GM23248 (cell line): ENCODE results near the gene GPD1L. TPM values are rescaled to one million over a fixed set of nuclear protein-coding genes. Genes with fewer than 3 reads are reported as not detected.
A peak's percentile ranks its signal among the peaks of the same experiment; 100 is the strongest.
"Not testable (repeated sequence)": the region's sequence is repeated elsewhere in the genome, so short reads cannot be mapped to it uniquely, and the experiment has no call there.

ENCODE experiments used
- DNase-seq: peaks from one replicate; pipeline ENCODE4 v3.0.0-alpha.2; 2015
- H2AFZ ChIP-seq: fragments of 200-600 bp; sonication (generic); 2 replicates; pipeline ENCODE4 v1.6.1; 2016; ENCODE audit warnings: antibody characterized with exemption
- H3F3A ChIP-seq: fragments of 200-600 bp; sonication (generic); 2 replicates; pipeline ENCODE4 v1.6.1; 2016; ENCODE audit warnings: mild to moderate bottlenecking, antibody characterized with exemption, mixed run types; ENCODE audit not compliant: insufficient read depth
- H3K27ac ChIP-seq: fragments of 200-600 bp; sonication (generic); 2 replicates; pipeline ENCODE4 v1.5.1; 2016; ENCODE audit warnings: mild to moderate bottlenecking
- H3K27me3 ChIP-seq: fragments of 200-600 bp; sonication (generic); replicated peaks from 2 replicates; pipeline ENCODE4 v1.6.1; 2016; ENCODE audit warnings: mild to moderate bottlenecking; ENCODE audit not compliant: insufficient read depth
- H3K36me3 ChIP-seq: fragments of 200-600 bp; sonication (generic); 2 replicates; pipeline ENCODE4 v1.6.1; 2016; ENCODE audit warnings: low read depth, mild to moderate bottlenecking
- H3K4me1 ChIP-seq: fragments of 200-600 bp; sonication (generic); 2 replicates; pipeline ENCODE4 v1.6.1; 2016; ENCODE audit warnings: mild to moderate bottlenecking; ENCODE audit not compliant: insufficient read depth
- H3K4me2 ChIP-seq: fragments of 200-600 bp; sonication (generic); one replicate; pipeline ENCODE4 v1.6.1; 2016; ENCODE audit warnings: mild to moderate bottlenecking; ENCODE audit not compliant: unreplicated experiment
- H3K4me3 ChIP-seq: fragments of 200-600 bp; sonication (generic); 2 replicates; pipeline ENCODE4 v1.5.1; 2016; ENCODE audit warnings: mild to moderate bottlenecking
- H3K79me2 ChIP-seq: fragments of 200-600 bp; sonication (generic); 2 replicates; pipeline ENCODE4 v1.6.1; 2016; ENCODE audit warnings: mild to moderate bottlenecking; ENCODE audit not compliant: insufficient read depth
- H3K9ac ChIP-seq: fragments of 200-600 bp; sonication (generic); 2 replicates; pipeline ENCODE4 v1.6.1; 2016; ENCODE audit warnings: mild to moderate bottlenecking
- H3K9me2 ChIP-seq: fragments of 200-600 bp; sonication (generic); 2 replicates; pipeline ENCODE4 v1.6.1; 2016; ENCODE audit warnings: mixed run types, mild to moderate bottlenecking, moderate library complexity; ENCODE audit not compliant: insufficient read depth
- H3K9me3 ChIP-seq: fragments of 200-600 bp; sonication (generic); one replicate; pipeline ENCODE4 v1.6.1; 2017; ENCODE audit warnings: low read depth
- H4K20me1 ChIP-seq: fragments of 200-600 bp; sonication (generic); 2 replicates; pipeline ENCODE4 v1.6.0; 2016; ENCODE audit not compliant: insufficient read depth
- EZH2 ChIP-seq: fragments of 200-600 bp; sonication (generic); IDR thresholded peaks from 2 replicates; pipeline ENCODE4 v1.6.1; 2018; ENCODE audit warnings: antibody characterized with exemption, mild to moderate bottlenecking; ENCODE audit not compliant: insufficient read depth, poor library complexity, severe bottlenecking
- EZH2phosphoT487 ChIP-seq: fragments of 200-600 bp; sonication (generic); IDR thresholded peaks from 2 replicates; pipeline ENCODE4 v1.6.1; 2018; ENCODE audit warnings: antibody characterized with exemption, moderate library complexity, mild to moderate bottlenecking, low read depth; ENCODE audit not compliant: insufficient read depth
- WGBS, 2 experiments: methylation state at CpG; one replicate each; pipeline ENCODE4 v1.1.6; 2015 to 2017; ENCODE audit warnings: low lambda C conversion rate in 2 of 2, low coverage in 1 of 2; ENCODE audit errors: missing lambda C conversion rate in 2 of 2; 5-methylcytosine and 5-hydroxymethylcytosine counted together
- in situ Hi-C: fragments of 300-500 bp; cut with MboI; formaldehyde crosslinking; loops from 2 replicates; pipeline ENCODE4 v1.15.0; 2020
- polyA plus RNA-seq: library from polyadenylated mRNA; unstranded; fragments of >200 nt; fragmentation: Nextera tagmentation; extraction: Ambion mirVana; gene quantifications from 2 replicates; pipeline ENCODE4 v1.2.1, GENCODE V29; 2016
- total RNA-seq: library from RNA; depleted of rRNA; stranded (reverse); fragments of >200 nt; shearing (Covaris generic); gene quantifications from 2 replicates; pipeline ENCODE4 v1.2.3, GENCODE V29; 2014

The GPD1L gene
- total and polyA plus RNA-seq, 2 experiments from 2014 or later: 2.4 to 3.5 TPM

DNA sequence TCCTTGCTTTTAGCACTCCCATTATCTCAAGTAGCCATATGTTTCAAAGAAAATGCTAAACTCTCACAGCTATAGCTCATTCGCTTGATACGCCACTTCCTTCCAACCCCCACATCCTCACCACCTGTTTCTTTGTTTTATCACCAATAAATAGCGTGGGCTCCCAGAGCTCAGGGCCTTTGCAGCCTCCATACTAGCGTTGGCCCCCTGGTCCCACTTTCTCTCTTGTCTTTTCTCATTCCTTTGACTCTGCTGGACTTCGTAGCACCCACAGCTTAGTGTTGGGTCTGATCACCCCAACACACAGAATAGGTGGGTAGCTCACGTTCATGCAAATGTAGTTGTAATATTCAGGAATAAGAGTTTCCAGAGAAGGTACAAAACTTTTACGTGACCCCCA is 4.1 kb upstream of the GPD1L start:
- 44 to 52% methylated on average over 7 of the region's 7 CpGs for WGBS, 2 experiments
- no peaks in the 10 kb centered on the region for H4K20me1 ChIP-seq
- H3K27me3 ChIP-seq: no peaks in the 10 kb centered on the region
- in situ Hi-C loops: no loop called here
- no peak for DNase-seq
- H3K4me2 ChIP-seq: no peak overlapping the region
- H2AFZ ChIP-seq: no peak overlapping the region
- H3K9ac ChIP-seq: no peak overlapping the region
- H3K27ac ChIP-seq: no peak overlapping the region
- H3F3A ChIP-seq: no peaks in the 10 kb centered on the region
- no peak overlapping the region for H3K4me3 ChIP-seq
- H3K9me2 ChIP-seq: no peaks in the 10 kb centered on the region
- TF ChIP-seq EZH2 (no peak), EZH2phosphoT487 (no peak)
- no peaks in the 10 kb centered on the region for H3K36me3 ChIP-seq
- no peaks in the 10 kb centered on the region for H3K9me3 ChIP-seq
- H3K79me2 ChIP-seq: no peaks in the 10 kb centered on the region
- no peaks in the 10 kb centered on the region for H3K4me1 ChIP-seq

- H3K27me3 ChIP-seq: no peaks in the 10 kb centered on the region
- DNase-seq: no peak
- in situ Hi-C loops: no loop called here
- H3K9ac ChIP-seq: no peak overlapping the region
- H4K20me1 ChIP-seq: no peaks in the 10 kb centered on the region
- no peak overlapping the region for H3K4me3 ChIP-seq
- H3K4me2 ChIP-seq: no peak overlapping the region
- H3K9me3 ChIP-seq: no peaks in the 10 kb centered on the region
- TF ChIP-seq EZH2: no peak
- TF ChIP-seq EZH2phosphoT487: no peak
- no peak overlapping the region for H2AFZ ChIP-seq
- 92 to 96% methylated on average over 4 of the region's 4 CpGs for WGBS, 2 experiments
- H3K79me2 ChIP-seq: no peaks in the 10 kb centered on the region
- no peaks in the 10 kb centered on the region for H3K9me2 ChIP-seq
- H3K27ac ChIP-seq: no peak overlapping the region
- H3K4me1 ChIP-seq: no peaks in the 10 kb centered on the region
- H3K36me3 ChIP-seq: no peaks in the 10 kb centered on the region
- H3F3A ChIP-seq: no peaks in the 10 kb centered on the region
Measured at GRCh38 chr3:32104492-32104891, 1.9 kb upstream of the GPD1L start.

DNA sequence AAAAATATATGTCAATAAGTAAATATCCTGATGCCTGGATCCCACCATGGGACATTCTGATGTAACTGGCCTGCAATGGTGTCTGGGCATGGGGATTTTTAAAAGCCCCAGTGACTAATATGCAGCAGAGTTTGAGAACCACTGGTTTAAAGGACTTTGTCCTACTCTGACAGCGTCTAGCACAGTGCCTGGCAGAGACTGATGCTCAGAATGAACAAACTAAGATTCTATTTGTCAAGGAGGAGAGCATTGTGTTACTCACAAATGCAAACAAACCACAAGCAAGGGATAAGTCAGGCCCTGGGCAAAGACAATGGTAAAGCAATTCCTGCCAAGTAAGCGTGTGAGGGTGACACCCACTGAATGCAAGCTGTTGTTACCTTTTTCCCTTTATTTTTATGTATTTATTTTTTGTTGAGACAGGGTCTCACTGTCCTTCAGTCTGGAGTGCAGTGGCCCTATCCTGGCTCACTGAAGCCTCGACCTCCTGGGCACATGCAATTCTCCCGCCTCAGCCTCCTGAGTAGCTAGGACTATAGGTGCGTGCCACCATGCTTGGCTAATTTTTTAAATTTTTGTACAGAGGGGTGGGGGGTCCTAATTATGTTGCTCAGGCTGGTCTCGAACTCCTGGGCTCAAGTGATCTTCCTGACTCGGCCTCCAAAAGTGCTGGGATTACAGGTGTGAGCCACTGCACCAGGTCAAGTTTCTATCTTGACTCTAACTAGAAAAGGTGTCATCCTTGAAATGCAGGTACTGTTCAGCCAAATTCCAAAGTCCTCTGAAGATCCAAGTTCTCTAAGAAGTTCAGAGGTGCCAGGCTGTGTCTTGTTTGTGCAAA is 909 bp upstream of the GPD1L start:
- H2AFZ ChIP-seq: peak overlapping the region; percentile 91
- H3K79me2 ChIP-seq: no peaks in the 10 kb centered on the region
- no peaks in the 10 kb centered on the region for H3F3A ChIP-seq
- no peaks in the 10 kb centered on the region for H3K9me2 ChIP-seq
- H3K27me3 ChIP-seq: no peaks in the 10 kb centered on the region
- no peak overlapping the region; the same call in 1 of the 2 replicates for H3K4me3 ChIP-seq
- 76 to 84% methylated on average over 7 of the region's 7 CpGs for WGBS, 2 experiments
- H3K4me2 ChIP-seq: no peak overlapping the region
- no peaks in the 10 kb centered on the region for H3K4me1 ChIP-seq
- H3K9ac ChIP-seq: no peak overlapping the region
- no peaks in the 10 kb centered on the region for H4K20me1 ChIP-seq
- H3K27ac ChIP-seq: no peak overlapping the region
- in situ Hi-C loops: no loop called here
- no peaks in the 10 kb centered on the region for H3K9me3 ChIP-seq
- peak; percentile 8 for DNase-seq
- TF ChIP-seq EZH2: no peak
- TF ChIP-seq EZH2phosphoT487: no peak
- H3K36me3 ChIP-seq: no peaks in the 10 kb centered on the region

DNA sequence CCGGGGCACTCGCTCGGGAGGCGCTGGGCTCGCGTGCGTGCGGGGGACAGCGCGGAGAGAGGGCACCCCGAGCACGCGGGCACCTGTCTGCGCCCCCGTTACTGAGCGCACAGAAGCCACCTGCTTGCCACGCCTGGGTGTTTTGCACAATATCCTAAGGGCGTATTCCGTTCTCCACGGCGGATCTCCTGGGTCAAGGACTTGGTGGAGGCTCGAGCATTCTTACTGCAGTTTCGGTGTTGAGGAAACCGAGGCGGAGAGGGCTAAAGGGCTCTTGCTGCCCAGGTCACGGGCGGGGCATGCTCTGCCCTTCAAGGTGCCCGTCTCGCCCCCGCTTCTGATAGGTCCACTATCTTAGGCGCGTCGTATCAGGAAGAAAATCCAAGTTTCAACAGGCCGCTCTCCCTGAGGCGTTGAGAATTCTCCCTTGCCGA is 526 bp downstream of the GPD1L start:
- Histone ChIP-seq H3K9me3 (no peaks in the 10 kb centered on the region), H3K36me3 (no peaks in the 10 kb centered on the region), H2AFZ (peak overlapping the region; percentile 91), H3K27ac (no peak overlapping the region), H3K4me1 (no peaks in the 10 kb centered on the region), H3K27me3 (no peaks in the 10 kb centered on the region), H4K20me1 (no peaks in the 10 kb centered on the region), H3K9ac (peak overlapping the region; percentile 28), H3F3A (no peaks in the 10 kb centered on the region), H3K4me2 (peak overlapping the region; percentile 88), H3K4me3 (peak overlapping the region; percentile 74), H3K9me2 (no peaks in the 10 kb centered on the region), H3K79me2 (no peaks in the 10 kb centered on the region)
- TF ChIP-seq EZH2 (no peak), EZH2phosphoT487 (no peak)
- in situ Hi-C loops: no loop called here
- WGBS, 2 experiments: 2 to 4% methylated on average over 21 to 29 of the region's 36 CpGs
- DNase-seq: peak; percentile 42

GRCh38 chr3:32108224-32108623 is 1.8 kb downstream of the GPD1L start:
- in situ Hi-C loops, H3K79me2 ChIP-seq, H3F3A ChIP-seq, H3K27me3 ChIP-seq, H2AFZ ChIP-seq, H3K4me2 ChIP-seq, H3K9me3 ChIP-seq, DNase-seq, H3K36me3 ChIP-seq, H4K20me1 ChIP-seq, H3K27ac ChIP-seq, H3K9ac ChIP-seq, H3K4me3 ChIP-seq, H3K9me2 ChIP-seq, H3K4me1 ChIP-seq: not testable (repeated sequence)
- 69 to 70% methylated on average over 9 of the region's 9 CpGs for WGBS, 2 experiments
